H1 (cell line): Measurements from ENCODE around the gene TUBGCP2. TPM values are rescaled to one million over a fixed set of nuclear protein-coding genes. Genes with fewer than 3 reads are reported as not detected.

ENCODE experiments used
- CTCF ChIA-PET: fragments of 300-600 bp; sonication (Branson Sonifier 250); formaldehyde crosslinking; loops from one replicate; lab custom pipeline; 2021; ENCODE audit not compliant: partially characterized antibody; lab: Charles Lee
- POLR2A ChIA-PET: fragments of 300-600 bp; sonication (Branson Sonifier 250); formaldehyde crosslinking; loops from one replicate; lab custom pipeline; 2021; ENCODE audit warnings: inconsistent platforms; ENCODE audit not compliant: partially characterized antibody; lab: Charles Lee
- DNase-seq, 2 experiments: peaks; one replicate each; pipeline versions ENCODE4 v3.0.0 to v3.0.0-alpha.2; 2010 to 2022; ENCODE audit warnings: low spot score in 2 of 2, low read depth in 1 of 2, mixed read lengths in 1 of 2
- FAIRE-seq: peaks from 2 replicates; lab custom pipeline; 2011; peaks lifted over from hg19 to GRCh38; lab: Jason Lieb, UNC
- H2AFZ ChIP-seq: 2 replicates; pipeline ENCODE4 v1.8.1; 2012; ENCODE audit warnings: low read length, inconsistent platforms
- H2AK5ac ChIP-seq: 2 replicates; pipeline ENCODE4 v1.6.1; 2013; ENCODE audit warnings: low read depth, low read length
- H2BK120ac ChIP-seq: replicated peaks from 2 replicates; pipeline ENCODE3; 2013; ENCODE audit warnings: low read depth, low read length, inconsistent platforms
- H2BK12ac ChIP-seq: 2 replicates; pipeline ENCODE4 v1.6.1; 2013; ENCODE audit warnings: low read depth, low read length
- H2BK15ac ChIP-seq: 2 replicates; pipeline ENCODE4 v1.6.1; 2013; ENCODE audit warnings: low read length
- H2BK20ac ChIP-seq: 2 replicates; pipeline ENCODE4 v1.6.1; 2013; ENCODE audit warnings: low read length
- H2BK5ac ChIP-seq: 2 replicates; pipeline ENCODE4 v1.6.1; 2013; ENCODE audit warnings: low read depth, low read length
- H3K14ac ChIP-seq: 2 replicates; pipeline ENCODE4 v1.6.1; 2013; ENCODE audit warnings: inconsistent platforms; ENCODE audit not compliant: insufficient read length
- H3K18ac ChIP-seq: 2 replicates; pipeline ENCODE4 v1.6.1; 2013; ENCODE audit warnings: low read length; ENCODE audit errors: extremely low read depth
- H3K23ac ChIP-seq: 2 replicates; pipeline ENCODE4 v1.6.1; 2013; ENCODE audit warnings: inconsistent platforms; ENCODE audit not compliant: insufficient read length
- H3K23me2 ChIP-seq: 2 replicates; pipeline ENCODE4 v1.6.1; 2013; ENCODE audit warnings: low read depth, low read length
- H3K27ac ChIP-seq: 2 replicates; pipeline ENCODE4 v1.6.1; 2011; ENCODE audit warnings: low read depth, low read length, inconsistent platforms
- H3K27me3 ChIP-seq, 4 experiments: replicated peaks in 1 of 4; 1 replicate in 1 of 4; 2 replicates in 3 of 4; pipeline versions ENCODE4 v1.6.1 to v1.8.1; 2011 to 2013; ENCODE audit warnings: low read length in 3 of 4, mild to moderate bottlenecking in 3 of 4, inconsistent platforms in 2 of 4, mixed read lengths in 2 of 4, moderate library complexity in 1 of 4; ENCODE audit not compliant: control insufficient read depth in 3 of 4, insufficient read depth in 3 of 4; ENCODE audit errors: extremely low read depth in 1 of 4
- H3K36me3 ChIP-seq, 4 experiments: 2 replicates each; pipeline versions ENCODE4 v1.6.1 to v1.8.1; 2011 to 2013; ENCODE audit warnings: mild to moderate bottlenecking in 4 of 4, low read length in 3 of 4, moderate library complexity in 2 of 4, control low read depth in 1 of 4, inconsistent platforms in 1 of 4; ENCODE audit not compliant: insufficient read depth in 4 of 4, control insufficient read depth in 2 of 4
- H3K4ac ChIP-seq: replicated peaks from 2 replicates; pipeline ENCODE3; 2013; ENCODE audit warnings: low read length, low read depth, mixed read lengths, inconsistent platforms; ENCODE audit not compliant: insufficient read length
- H3K4me1 ChIP-seq, 4 experiments: replicated peaks in 1 of 4; 1 replicate in 1 of 4; 2 replicates in 3 of 4; pipeline versions ENCODE4 v1.6.1 to v1.8.1; 2011 to 2013; ENCODE audit warnings: low read length in 3 of 4, inconsistent platforms in 2 of 4, mixed read lengths in 1 of 4; ENCODE audit not compliant: insufficient read depth in 4 of 4, control insufficient read depth in 3 of 4
- H3K4me2 ChIP-seq, 2 experiments: 2 replicates each; pipeline versions ENCODE4 v1.6.1 to v1.8.1; 2011 to 2013; ENCODE audit warnings: low read depth in 2 of 2, low read length in 2 of 2, control low read depth in 1 of 2, inconsistent platforms in 1 of 2, mild to moderate bottlenecking in 1 of 2; ENCODE audit not compliant: insufficient read depth in 1 of 2
- H3K4me3 ChIP-seq, 4 experiments: fragments of 200-600, 300-600 bp in 1 of 4; sonication (generic), shearing (Covaris generic), sonication (Bioruptor Twin) in 1 of 4; 2 replicates each; pipeline versions ENCODE4 v1.5.1 to v1.8.1; 2011 to 2016; ENCODE audit warnings: low read length in 4 of 4, low read depth in 3 of 4, control low read depth in 2 of 4, inconsistent platforms in 2 of 4, mild to moderate bottlenecking in 2 of 4, mixed read lengths in 1 of 4, moderate library complexity in 1 of 4; ENCODE audit not compliant: insufficient read depth in 2 of 4; ENCODE audit errors: extremely low read depth in 1 of 4
- H3K56ac ChIP-seq: replicated peaks from 2 replicates; pipeline ENCODE3; 2013; ENCODE audit warnings: low read depth, mild to moderate bottlenecking, mixed read lengths, low read length, inconsistent platforms; ENCODE audit not compliant: insufficient read length
- H3K79me1 ChIP-seq: 2 replicates; pipeline ENCODE4 v1.6.1; 2013; ENCODE audit warnings: low read depth, low read length, control low read depth
- H3K79me2 ChIP-seq, 2 experiments: 2 replicates each; pipeline versions ENCODE4 v1.6.1 to v1.8.1; 2012 to 2013; ENCODE audit warnings: low read length in 2 of 2, mild to moderate bottlenecking in 2 of 2, inconsistent platforms in 1 of 2; ENCODE audit not compliant: insufficient read depth in 2 of 2, control insufficient read depth in 1 of 2
- H3K9ac ChIP-seq, 4 experiments: replicated peaks in 1 of 4; 1 replicate in 1 of 4; 2 replicates in 3 of 4; pipeline versions ENCODE4 v1.6.1 to v1.8.1; 2011 to 2013; ENCODE audit warnings: low read depth in 3 of 4, low read length in 3 of 4, control low read depth in 2 of 4, mild to moderate bottlenecking in 2 of 4, moderate library complexity in 2 of 4, inconsistent platforms in 1 of 4; ENCODE audit errors: extremely low read depth in 1 of 4
- H3K9me3 ChIP-seq, 2 experiments: 2 replicates each; pipeline versions ENCODE4 v1.6.1 to v1.8.1; 2012 to 2013; ENCODE audit warnings: mild to moderate bottlenecking in 2 of 2, moderate library complexity in 2 of 2, control low read depth in 1 of 2, inconsistent platforms in 1 of 2, low read depth in 1 of 2, low read length in 1 of 2, mixed read lengths in 1 of 2; ENCODE audit not compliant: insufficient read depth in 2 of 2
- H4K20me1 ChIP-seq, 2 experiments: replicated peaks in 1 of 2; 2 replicates each; pipeline versions ENCODE3 to v1.8.1; 2011 to 2013; ENCODE audit warnings: inconsistent platforms in 2 of 2, low read length in 2 of 2, mild to moderate bottlenecking in 1 of 2; ENCODE audit not compliant: insufficient read depth in 2 of 2, control insufficient read depth in 1 of 2
- H4K5ac ChIP-seq: 2 replicates; pipeline ENCODE4 v1.6.1; 2013; ENCODE audit warnings: low read length, low read depth, mixed read lengths, inconsistent platforms; ENCODE audit not compliant: insufficient read length
- H4K8ac ChIP-seq: 2 replicates; pipeline ENCODE4 v1.8.0; 2013; ENCODE audit warnings: mild to moderate bottlenecking, moderate library complexity, low read length, inconsistent platforms; ENCODE audit not compliant: insufficient read depth; ENCODE audit errors: extremely low read depth
- H4K91ac ChIP-seq: replicated peaks from 2 replicates; pipeline ENCODE3; 2013; ENCODE audit warnings: low read length, mixed read lengths, inconsistent platforms; ENCODE audit not compliant: insufficient read length
- BCL11A ChIP-seq, 2 experiments: IDR thresholded peaks; one replicate each; pipeline ENCODE4 v1.6.1; 2011; ENCODE audit warnings: low read depth in 2 of 2, low read length in 2 of 2, mild to moderate bottlenecking in 2 of 2
- EZH2 ChIP-seq: fragments of 200-600 bp; sonication (generic); IDR thresholded peaks from 2 replicates; pipeline ENCODE4 v1.7.1; 2012; ENCODE audit warnings: low read depth, mild to moderate bottlenecking, moderate library complexity, low read length, inconsistent platforms; ENCODE audit not compliant: severe bottlenecking
- JUND ChIP-seq: IDR thresholded peaks from 2 replicates; pipeline ENCODE4 v1.6.1; 2011; ENCODE audit warnings: mild to moderate bottlenecking, improper control_type of control experiment, low read length
- KDM4A ChIP-seq: IDR thresholded peaks from one replicate; pipeline ENCODE4 v1.7.1; 2012; ENCODE audit warnings: low read depth, mild to moderate bottlenecking, moderate library complexity, low read length, inconsistent platforms; ENCODE audit not compliant: severe bottlenecking
- KDM5A ChIP-seq: fragments of 200-600 bp; IDR thresholded peaks from 2 replicates; pipeline ENCODE4 v1.7.1; 2012; ENCODE audit warnings: mild to moderate bottlenecking, low read length, inconsistent platforms, mixed read lengths
- POLR2A ChIP-seq, 2 experiments: IDR thresholded peaks; 1 replicate in 1 of 2; 2 replicates in 1 of 2; pipeline ENCODE4 v1.6.1; 2011; ENCODE audit warnings: low read depth in 2 of 2, low read length in 2 of 2, mild to moderate bottlenecking in 2 of 2; ENCODE audit errors: control extremely low read depth in 1 of 2
- POU5F1 ChIP-seq: IDR thresholded peaks from 2 replicates; pipeline ENCODE4 v1.6.1; 2011; ENCODE audit warnings: low read depth, mild to moderate bottlenecking, low read length, moderate library complexity
- RAD21 ChIP-seq, 2 experiments: IDR thresholded peaks in 1 of 2; conservative IDR thresholded peaks in 1 of 2; 2 replicates each; pipeline ENCODE4 v1.6.1; 2011; ENCODE audit warnings: low read depth in 2 of 2, low read length in 2 of 2, improper control_type of control experiment in 1 of 2, inconsistent platforms in 1 of 2, mild to moderate bottlenecking in 1 of 2, moderate library complexity in 1 of 2
- SAP30 ChIP-seq: fragments of 300-600 bp; sonication (generic); IDR thresholded peaks from 2 replicates; pipeline ENCODE4 v1.7.1; 2012; ENCODE audit warnings: low read length, moderate library complexity, mild to moderate bottlenecking, inconsistent platforms; ENCODE audit not compliant: insufficient read depth, insufficient replicate concordance
- TCF12 ChIP-seq: IDR thresholded peaks from 2 replicates; pipeline ENCODE4 v1.6.1; 2011; ENCODE audit warnings: low read depth, mild to moderate bottlenecking, low read length
- WGBS, 2 experiments: shearing (Covaris generic) in 1 of 2; methylation state at CpG; one replicate each; pipeline versions ENCODE4 v1.1.6 to v1.1.7; 2013 to 2015; ENCODE audit warnings: low lambda C conversion rate in 2 of 2, mixed read lengths in 2 of 2, inconsistent platforms in 1 of 2, low coverage in 1 of 2, missing lambda C conversion rate in 1 of 2; ENCODE audit not compliant: insufficient replicate concordance in 2 of 2, insufficient coverage in 1 of 2, insufficient read length in 1 of 2; ENCODE audit errors: extremely low coverage in 1 of 2, missing lambda C conversion rate in 1 of 2; 5-methylcytosine and 5-hydroxymethylcytosine counted together
- polyA plus RNA-seq, 7 experiments: library from polyadenylated mRNA; depleted of rRNA in 3 of 7; stranded (reverse) in 5 of 7; unstranded in 2 of 7; fragments of >200 nt in 5 of 7; fragments of 200-250 nt in 2 of 7; gene quantifications; 1 replicate in 5 of 7; 2 replicates in 1 of 7; 4 replicates in 1 of 7; pipeline versions ENCODE4 v1.2.1 to v1.2.3, GENCODE V29; 2011 to 2013; ENCODE audit warnings: missing spikeins in 2 of 7, mixed read lengths in 2 of 7
- total RNA-seq: library from RNA; stranded (reverse); fragmentation: NEBNext Ultra II Directional; extraction: Animal tissue kit (Norgen Biotek cat#: 25700); gene quantifications from 2 replicates; pipeline ENCODE4 v1.2.1, GENCODE V29; 2021
- TF ChIP-seq, protein P1 (sequence below), 3 experiments: IDR thresholded peaks; 1 replicate in 2 of 3; 2 replicates in 1 of 3; pipeline versions ENCODE4 v1.5.1 to v1.6.1; 2011; ENCODE audit warnings: low read length in 3 of 3, mild to moderate bottlenecking in 3 of 3, inconsistent platforms in 2 of 3, low read depth in 1 of 3, moderate library complexity in 1 of 3; ENCODE audit not compliant: insufficient read depth in 1 of 3; ENCODE audit errors: control extremely low read depth in 1 of 3

TUBGCP2 gene
- total and polyA plus RNA-seq, 2 of the 8 experiments (the other 6 are each of a cell fraction or from before 2014, with no cell fraction given) = 34.9 to 51.9 TPM

DNA sequence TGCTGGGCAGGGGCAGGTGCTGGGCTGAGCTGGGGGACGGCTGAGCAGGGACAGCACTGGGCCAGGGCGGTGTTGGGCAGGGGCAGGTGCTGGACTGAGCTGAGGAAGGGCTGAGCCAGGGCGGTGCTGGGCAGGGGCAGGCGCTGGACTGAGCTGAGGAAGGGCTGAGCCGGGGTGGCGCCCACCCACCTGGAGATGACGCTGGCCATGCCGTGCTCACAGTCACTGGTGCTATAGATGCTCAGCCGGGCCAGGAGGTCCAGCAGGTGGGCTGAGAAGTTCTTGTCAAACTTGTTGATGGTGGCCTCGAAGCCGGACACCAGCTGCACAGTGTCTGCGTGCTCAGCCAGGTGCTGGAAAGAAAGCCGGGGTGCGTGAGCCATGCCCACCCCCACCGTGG, 27.6 kb downstream of the TUBGCP2 start:
- Histone ChIP-seq H2BK15ac (no peak overlapping the region), H2AK5ac (no peak overlapping the region), H3K23ac (no peak overlapping the region), H3K4me1 (peaks cover 0 to 8% (median 6%) of the 10 kb centered on the region in 4 experiments; a peak in 5 of 7 replicates), H3K14ac (no peak overlapping the region), H3K4me2 (no peak overlapping the region), H2BK120ac (no peak overlapping the region), H3K18ac (no peak overlapping the region), H4K20me1 (peaks cover 0 to 10% of the 10 kb centered on the region in 2 experiments), H3K79me2 (no peaks in the 10 kb centered on the region), H3K56ac (no peak overlapping the region), H4K91ac (no peak overlapping the region), H4K8ac (no peak overlapping the region), H2BK5ac (no peak overlapping the region), H3K27ac (no peak overlapping the region), H2BK12ac (no peak overlapping the region), H3K36me3 (peaks cover 7 to 39% (median 21%) of the 10 kb centered on the region in 4 experiments), H2AFZ (no peak overlapping the region), H3K4ac (no peak overlapping the region), H3K9me3 (no peaks in the 10 kb centered on the region), H3K27me3 (peaks cover 0 to 4% (median 3%) of the 10 kb centered on the region in 4 experiments; a peak in 5 of 7 replicates), H3K79me1 (no peaks in the 10 kb centered on the region), H4K5ac (no peak overlapping the region), H3K9ac (no peak overlapping the region), H2BK20ac (no peak overlapping the region), H3K23me2 (peaks cover 5% of the 10 kb centered on the region; the same call in 1 of the 2 replicates), H3K4me3 (no peak overlapping the region)
- WGBS, 2 experiments = 86% methylated on average over 7 of the region's 15 CpGs; no CpG with 5 or more reads in 1 of the 2 experiments
- ChIA-PET POLR2A (interaction anchor here (1.3 kb wide), 1 partner anchor 22 kb away, joined by 4 read pairs; no protein-coding TSS in a partner anchor), CTCF (interaction anchor here (0.7 to 2.7 kb wide), 5 partner anchors 20 to 801 kb away, joined by 3 to 12 read pairs (median 3); no protein-coding TSS in a partner anchor)
- DNase-seq (no peak), FAIRE-seq (no peak)
- TF ChIP-seq, protein P1, sequence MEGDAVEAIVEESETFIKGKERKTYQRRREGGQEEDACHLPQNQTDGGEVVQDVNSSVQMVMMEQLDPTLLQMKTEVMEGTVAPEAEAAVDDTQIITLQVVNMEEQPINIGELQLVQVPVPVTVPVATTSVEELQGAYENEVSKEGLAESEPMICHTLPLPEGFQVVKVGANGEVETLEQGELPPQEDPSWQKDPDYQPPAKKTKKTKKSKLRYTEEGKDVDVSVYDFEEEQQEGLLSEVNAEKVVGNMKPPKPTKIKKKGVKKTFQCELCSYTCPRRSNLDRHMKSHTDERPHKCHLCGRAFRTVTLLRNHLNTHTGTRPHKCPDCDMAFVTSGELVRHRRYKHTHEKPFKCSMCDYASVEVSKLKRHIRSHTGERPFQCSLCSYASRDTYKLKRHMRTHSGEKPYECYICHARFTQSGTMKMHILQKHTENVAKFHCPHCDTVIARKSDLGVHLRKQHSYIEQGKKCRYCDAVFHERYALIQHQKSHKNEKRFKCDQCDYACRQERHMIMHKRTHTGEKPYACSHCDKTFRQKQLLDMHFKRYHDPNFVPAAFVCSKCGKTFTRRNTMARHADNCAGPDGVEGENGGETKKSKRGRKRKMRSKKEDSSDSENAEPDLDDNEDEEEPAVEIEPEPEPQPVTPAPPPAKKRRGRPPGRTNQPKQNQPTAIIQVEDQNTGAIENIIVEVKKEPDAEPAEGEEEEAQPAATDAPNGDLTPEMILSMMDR (IDR thresholded peaks at IDR 0.05; ENCODE audit: control extremely low read depth in 1 of 3, insufficient read depth in 1 of 3, low read depth in 1 of 3, low read length in 3 of 3) = no peak
- no peak for TF ChIP-seq KDM5A
- TF ChIP-seq BCL11A (IDR thresholded peaks at IDR 0.05; ENCODE audit: low read depth in 2 of 2, low read length in 2 of 2) = no peak
- no peak for TF ChIP-seq POU5F1
- TF ChIP-seq POLR2A (IDR thresholded peaks at IDR 0.05; ENCODE audit: control extremely low read depth in 1 of 2, low read depth in 2 of 2, low read length in 2 of 2) = no peak
- TF ChIP-seq TCF12 = no peak
- no peak for TF ChIP-seq RAD21 (IDR thresholded peaks at IDR 0.05 in 1 of 2, conservative IDR thresholded peaks at IDR 0.05 in 1 of 2; ENCODE audit: low read depth in 2 of 2, low read length in 2 of 2)
- TF ChIP-seq SAP30 = no peak
- TF ChIP-seq JUND = no peak
- TF ChIP-seq EZH2 = no peak
- no peak for TF ChIP-seq KDM4A
